HEK293 (cell line): ENCODE results near the gene SCFD2.

Experiments
- KLF8 ChIP-seq: fragments of 450-650 bp; formaldehyde crosslinking; IDR thresholded peaks from 2 replicates; pipeline ENCODE4 v1.5.1; 2016; ENCODE audit warnings: missing biosample characterization, missing genetic modification characterization
- SP2 ChIP-seq: fragments of 450-650 bp; formaldehyde crosslinking; IDR thresholded peaks from 2 replicates; pipeline ENCODE4 v1.5.1; 2016; ENCODE audit warnings: missing biosample characterization, missing genetic modification characterization
- SP3 ChIP-seq: fragments of 450-650 bp; formaldehyde crosslinking; IDR thresholded peaks from 2 replicates; pipeline ENCODE4 v1.5.1; 2016; ENCODE audit warnings: missing biosample characterization, missing genetic modification characterization
- ZNF121 ChIP-seq: fragments of 450-650 bp; formaldehyde crosslinking; IDR thresholded peaks from 2 replicates; pipeline ENCODE4 v1.5.1; 2016; ENCODE audit warnings: missing biosample characterization, missing genetic modification characterization
- ZNF239 ChIP-seq: fragments of 450-650 bp; formaldehyde crosslinking; IDR thresholded peaks from 2 replicates; pipeline ENCODE4 v1.5.1; 2016; ENCODE audit warnings: missing biosample characterization, missing genetic modification characterization
- ZNF366 ChIP-seq: fragments of 450-650 bp; formaldehyde crosslinking; conservative IDR thresholded peaks from 2 replicates; pipeline ENCODE4 v1.5.1; 2016; ENCODE audit warnings: missing biosample characterization, missing genetic modification characterization
- ZNF544 ChIP-seq: fragments of 450-650 bp; formaldehyde crosslinking; IDR thresholded peaks from 2 replicates; pipeline ENCODE4 v1.5.0; 2017; ENCODE audit warnings: missing biosample characterization, missing genetic modification characterization
- ZNF660 ChIP-seq: fragments of 450-650 bp; IDR thresholded peaks from 2 replicates; pipeline ENCODE4 v1.5.1; 2018; ENCODE audit warnings: missing biosample characterization, mild to moderate bottlenecking, missing genetic modification characterization
- ZSCAN23 ChIP-seq: fragments of 450-650 bp; formaldehyde crosslinking; IDR thresholded peaks from 2 replicates; pipeline ENCODE4 v1.5.1; 2016; ENCODE audit warnings: missing biosample characterization, missing genetic modification characterization
- TF ChIP-seq, protein P1 (sequence below): fragments of 450-650 bp; formaldehyde crosslinking; IDR thresholded peaks from 2 replicates; pipeline ENCODE4 v1.5.1; 2016; ENCODE audit warnings: missing biosample characterization, missing genetic modification characterization
- TF ChIP-seq, protein P2 (sequence below): fragments of 450-650 bp; formaldehyde crosslinking; IDR thresholded peaks from 2 replicates; pipeline ENCODE4 v1.5.1; 2016; ENCODE audit warnings: missing biosample characterization, missing genetic modification characterization
- TF ChIP-seq, protein P3 (sequence below): fragments of 450-650 bp; formaldehyde crosslinking; IDR thresholded peaks from 2 replicates; pipeline ENCODE4 v1.5.1; 2016; ENCODE audit warnings: missing biosample characterization, missing genetic modification characterization
- TF ChIP-seq, protein P4 (sequence below): fragments of 450-650 bp; formaldehyde crosslinking; IDR thresholded peaks from 2 replicates; pipeline ENCODE4 v1.5.1; 2017; ENCODE audit warnings: missing biosample characterization, missing genetic modification characterization

DNA sequence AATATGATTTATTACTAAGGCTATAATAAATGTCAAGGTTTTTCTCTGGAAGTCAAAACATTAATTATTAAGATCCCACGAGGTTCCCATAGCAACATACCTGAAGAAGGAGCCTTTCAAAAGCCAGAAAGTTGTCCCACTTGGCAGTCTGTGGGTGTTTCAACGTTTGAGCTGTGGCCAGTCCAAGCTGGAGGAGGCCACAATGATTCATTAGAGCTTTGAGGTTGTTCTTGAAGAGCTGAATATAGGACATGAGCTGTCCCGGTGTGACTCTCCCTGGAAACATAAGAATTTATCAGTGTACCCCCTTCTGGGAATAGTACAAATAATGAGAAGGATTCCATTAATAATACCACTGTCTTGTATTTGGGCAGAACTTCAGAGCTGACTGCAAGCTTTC lies 92.1 kb downstream of the SCFD2 start:
- TF ChIP-seq ZNF239 (tag by site-specific recombination) (no peak), ZNF366 (tag by site-specific recombination) (no peak), SP2 (tag by site-specific recombination) (no peak), KLF8 (no peak), ZSCAN23 (no peak), ZNF121 (no peak), ZNF544 (tag by site-specific recombination) (no peak), ZNF660 (tag by site-specific recombination) (no peak), SP3 (tag by site-specific recombination) (no peak)
- TF ChIP-seq, protein P1, sequence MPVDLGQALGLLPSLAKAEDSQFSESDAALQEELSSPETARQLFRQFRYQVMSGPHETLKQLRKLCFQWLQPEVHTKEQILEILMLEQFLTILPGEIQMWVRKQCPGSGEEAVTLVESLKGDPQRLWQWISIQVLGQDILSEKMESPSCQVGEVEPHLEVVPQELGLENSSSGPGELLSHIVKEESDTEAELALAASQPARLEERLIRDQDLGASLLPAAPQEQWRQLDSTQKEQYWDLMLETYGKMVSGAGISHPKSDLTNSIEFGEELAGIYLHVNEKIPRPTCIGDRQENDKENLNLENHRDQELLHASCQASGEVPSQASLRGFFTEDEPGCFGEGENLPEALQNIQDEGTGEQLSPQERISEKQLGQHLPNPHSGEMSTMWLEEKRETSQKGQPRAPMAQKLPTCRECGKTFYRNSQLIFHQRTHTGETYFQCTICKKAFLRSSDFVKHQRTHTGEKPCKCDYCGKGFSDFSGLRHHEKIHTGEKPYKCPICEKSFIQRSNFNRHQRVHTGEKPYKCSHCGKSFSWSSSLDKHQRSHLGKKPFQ (tag by site-specific recombination): no peak
- TF ChIP-seq, protein P2, sequence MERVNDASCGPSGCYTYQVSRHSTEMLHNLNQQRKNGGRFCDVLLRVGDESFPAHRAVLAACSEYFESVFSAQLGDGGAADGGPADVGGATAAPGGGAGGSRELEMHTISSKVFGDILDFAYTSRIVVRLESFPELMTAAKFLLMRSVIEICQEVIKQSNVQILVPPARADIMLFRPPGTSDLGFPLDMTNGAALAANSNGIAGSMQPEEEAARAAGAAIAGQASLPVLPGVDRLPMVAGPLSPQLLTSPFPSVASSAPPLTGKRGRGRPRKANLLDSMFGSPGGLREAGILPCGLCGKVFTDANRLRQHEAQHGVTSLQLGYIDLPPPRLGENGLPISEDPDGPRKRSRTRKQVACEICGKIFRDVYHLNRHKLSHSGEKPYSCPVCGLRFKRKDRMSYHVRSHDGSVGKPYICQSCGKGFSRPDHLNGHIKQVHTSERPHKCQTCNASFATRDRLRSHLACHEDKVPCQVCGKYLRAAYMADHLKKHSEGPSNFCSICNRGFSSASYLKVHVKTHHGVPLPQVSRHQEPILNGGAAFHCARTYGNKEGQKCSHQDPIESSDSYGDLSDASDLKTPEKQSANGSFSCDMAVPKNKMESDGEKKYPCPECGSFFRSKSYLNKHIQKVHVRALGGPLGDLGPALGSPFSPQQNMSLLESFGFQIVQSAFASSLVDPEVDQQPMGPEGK: no peak
- TF ChIP-seq, protein P3, sequence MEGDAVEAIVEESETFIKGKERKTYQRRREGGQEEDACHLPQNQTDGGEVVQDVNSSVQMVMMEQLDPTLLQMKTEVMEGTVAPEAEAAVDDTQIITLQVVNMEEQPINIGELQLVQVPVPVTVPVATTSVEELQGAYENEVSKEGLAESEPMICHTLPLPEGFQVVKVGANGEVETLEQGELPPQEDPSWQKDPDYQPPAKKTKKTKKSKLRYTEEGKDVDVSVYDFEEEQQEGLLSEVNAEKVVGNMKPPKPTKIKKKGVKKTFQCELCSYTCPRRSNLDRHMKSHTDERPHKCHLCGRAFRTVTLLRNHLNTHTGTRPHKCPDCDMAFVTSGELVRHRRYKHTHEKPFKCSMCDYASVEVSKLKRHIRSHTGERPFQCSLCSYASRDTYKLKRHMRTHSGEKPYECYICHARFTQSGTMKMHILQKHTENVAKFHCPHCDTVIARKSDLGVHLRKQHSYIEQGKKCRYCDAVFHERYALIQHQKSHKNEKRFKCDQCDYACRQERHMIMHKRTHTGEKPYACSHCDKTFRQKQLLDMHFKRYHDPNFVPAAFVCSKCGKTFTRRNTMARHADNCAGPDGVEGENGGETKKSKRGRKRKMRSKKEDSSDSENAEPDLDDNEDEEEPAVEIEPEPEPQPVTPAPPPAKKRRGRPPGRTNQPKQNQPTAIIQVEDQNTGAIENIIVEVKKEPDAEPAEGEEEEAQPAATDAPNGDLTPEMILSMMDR: no peak
- TF ChIP-seq, protein P4, sequence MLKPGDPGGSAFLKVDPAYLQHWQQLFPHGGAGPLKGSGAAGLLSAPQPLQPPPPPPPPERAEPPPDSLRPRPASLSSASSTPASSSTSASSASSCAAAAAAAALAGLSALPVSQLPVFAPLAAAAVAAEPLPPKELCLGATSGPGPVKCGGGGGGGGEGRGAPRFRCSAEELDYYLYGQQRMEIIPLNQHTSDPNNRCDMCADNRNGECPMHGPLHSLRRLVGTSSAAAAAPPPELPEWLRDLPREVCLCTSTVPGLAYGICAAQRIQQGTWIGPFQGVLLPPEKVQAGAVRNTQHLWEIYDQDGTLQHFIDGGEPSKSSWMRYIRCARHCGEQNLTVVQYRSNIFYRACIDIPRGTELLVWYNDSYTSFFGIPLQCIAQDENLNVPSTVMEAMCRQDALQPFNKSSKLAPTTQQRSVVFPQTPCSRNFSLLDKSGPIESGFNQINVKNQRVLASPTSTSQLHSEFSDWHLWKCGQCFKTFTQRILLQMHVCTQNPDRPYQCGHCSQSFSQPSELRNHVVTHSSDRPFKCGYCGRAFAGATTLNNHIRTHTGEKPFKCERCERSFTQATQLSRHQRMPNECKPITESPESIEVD (tag by site-specific recombination): no peak
